KMS-11 (cell line): ENCODE data around the gene SCTR.

ENCODE experiments used
- H2AFZ ChIP-seq: fragments of 200-600 bp; sonication (generic); 2 replicates; pipeline ENCODE4 v1.6.1; 2016; ENCODE audit warnings: antibody characterized with exemption, mixed run types, low read depth
- H3K27ac ChIP-seq: fragments of 200-600 bp; sonication (generic); 2 replicates; pipeline ENCODE4 v1.6.1; 2016; ENCODE audit warnings: mild to moderate bottlenecking, mixed run types
- H3K27me3 ChIP-seq: fragments of 200-600 bp; sonication (generic); 2 replicates; pipeline ENCODE4 v1.6.1; 2017; ENCODE audit warnings: mild to moderate bottlenecking, low read depth, mixed run types, moderate library complexity; ENCODE audit not compliant: insufficient read depth
- H3K36me3 ChIP-seq: fragments of 200-600 bp; sonication (generic); 2 replicates; pipeline ENCODE4 v1.6.1; 2017; ENCODE audit warnings: mild to moderate bottlenecking, mixed run types; ENCODE audit not compliant: insufficient read depth
- H3K4me1 ChIP-seq: fragments of 200-600 bp; sonication (generic); 2 replicates; pipeline ENCODE4 v1.6.1; 2016; ENCODE audit warnings: mild to moderate bottlenecking, low read depth, mixed run types; ENCODE audit not compliant: poor library complexity, severe bottlenecking
- H3K4me2 ChIP-seq: fragments of 200-600 bp; sonication (generic); 2 replicates; pipeline ENCODE4 v1.7.0; 2016; ENCODE audit warnings: mild to moderate bottlenecking, mixed run types
- H3K4me3 ChIP-seq: fragments of 200-600 bp; sonication (generic); IDR thresholded peaks from 2 replicates; pipeline ENCODE4 v1.6.1; 2017; ENCODE audit warnings: low read depth, low read length, mixed read lengths; ENCODE audit not compliant: insufficient read depth
- H3K79me2 ChIP-seq: fragments of 200-600 bp; sonication (generic); 2 replicates; pipeline ENCODE4 v1.6.1; 2016; ENCODE audit warnings: low read depth, mixed run types; ENCODE audit not compliant: insufficient read depth
- H3K9ac ChIP-seq: fragments of 200-600 bp; sonication (generic); 2 replicates; pipeline ENCODE4 v1.6.1; 2016; ENCODE audit warnings: mild to moderate bottlenecking, mixed run types
- H4K20me1 ChIP-seq: fragments of 200-600 bp; sonication (generic); 2 replicates; pipeline ENCODE4 v1.6.1; 2016; ENCODE audit warnings: mild to moderate bottlenecking, mixed run types; ENCODE audit not compliant: insufficient read depth
- TF ChIP-seq, protein P1 (sequence below): fragments of 200-600 bp; sonication (generic); conservative IDR thresholded peaks from 2 replicates; pipeline ENCODE4 v1.6.1; 2017; ENCODE audit warnings: low read depth, mild to moderate bottlenecking, antibody characterized with exemption, low read length, moderate library complexity, mixed read lengths

The SCTR gene

GRCh38 chr2:119478978-119479295 is 45.3 kb downstream of the SCTR start:
- Histone ChIP-seq H3K4me3 (no peak overlapping the region), H2AFZ (no peak overlapping the region), H3K79me2 (no peaks in the 10 kb centered on the region), H4K20me1 (no peaks in the 10 kb centered on the region), H3K27ac (no peak overlapping the region), H3K36me3 (no peaks in the 10 kb centered on the region), H3K4me2 (no peak overlapping the region), H3K4me1 (no peaks in the 10 kb centered on the region), H3K9ac (no peak overlapping the region), H3K27me3 (no peaks in the 10 kb centered on the region)
- TF ChIP-seq, protein P1, sequence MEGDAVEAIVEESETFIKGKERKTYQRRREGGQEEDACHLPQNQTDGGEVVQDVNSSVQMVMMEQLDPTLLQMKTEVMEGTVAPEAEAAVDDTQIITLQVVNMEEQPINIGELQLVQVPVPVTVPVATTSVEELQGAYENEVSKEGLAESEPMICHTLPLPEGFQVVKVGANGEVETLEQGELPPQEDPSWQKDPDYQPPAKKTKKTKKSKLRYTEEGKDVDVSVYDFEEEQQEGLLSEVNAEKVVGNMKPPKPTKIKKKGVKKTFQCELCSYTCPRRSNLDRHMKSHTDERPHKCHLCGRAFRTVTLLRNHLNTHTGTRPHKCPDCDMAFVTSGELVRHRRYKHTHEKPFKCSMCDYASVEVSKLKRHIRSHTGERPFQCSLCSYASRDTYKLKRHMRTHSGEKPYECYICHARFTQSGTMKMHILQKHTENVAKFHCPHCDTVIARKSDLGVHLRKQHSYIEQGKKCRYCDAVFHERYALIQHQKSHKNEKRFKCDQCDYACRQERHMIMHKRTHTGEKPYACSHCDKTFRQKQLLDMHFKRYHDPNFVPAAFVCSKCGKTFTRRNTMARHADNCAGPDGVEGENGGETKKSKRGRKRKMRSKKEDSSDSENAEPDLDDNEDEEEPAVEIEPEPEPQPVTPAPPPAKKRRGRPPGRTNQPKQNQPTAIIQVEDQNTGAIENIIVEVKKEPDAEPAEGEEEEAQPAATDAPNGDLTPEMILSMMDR: no peak

- Histone ChIP-seq H4K20me1 (no peaks in the 10 kb centered on the region), H3K4me2 (no peak overlapping the region), H3K4me3 (no peak overlapping the region), H3K36me3 (no peaks in the 10 kb centered on the region), H3K27ac (no peak overlapping the region), H2AFZ (no peak overlapping the region), H3K4me1 (no peaks in the 10 kb centered on the region), H3K9ac (no peak overlapping the region), H3K27me3 (no peaks in the 10 kb centered on the region), H3K79me2 (no peaks in the 10 kb centered on the region)
- TF ChIP-seq, protein P1: no peak
Observed at GRCh38 chr2:119478188-119478977, 45.9 kb downstream of the SCTR start.

DNA sequence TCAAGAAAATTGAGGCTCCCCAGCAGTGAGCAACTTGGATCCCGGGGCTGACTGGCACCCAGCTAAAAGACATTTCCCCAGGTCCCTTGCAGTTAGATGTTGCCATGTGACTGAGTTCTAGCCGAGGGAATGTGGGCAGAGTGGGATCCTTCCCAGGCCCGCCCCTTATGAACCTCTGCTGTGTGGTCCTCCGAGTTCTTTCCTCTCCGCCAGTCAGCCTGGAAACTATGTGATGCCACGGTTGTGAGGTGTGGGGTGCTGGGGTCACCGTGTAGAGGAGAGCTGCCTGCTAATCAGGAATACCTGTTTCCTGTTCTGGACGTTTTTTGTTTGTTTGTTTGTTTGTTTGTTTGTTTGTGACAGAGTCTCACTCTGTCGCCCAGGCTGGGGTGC is 47.2 kb downstream of the SCTR start:
- no peaks in the 10 kb centered on the region for H3K79me2 ChIP-seq

DNA sequence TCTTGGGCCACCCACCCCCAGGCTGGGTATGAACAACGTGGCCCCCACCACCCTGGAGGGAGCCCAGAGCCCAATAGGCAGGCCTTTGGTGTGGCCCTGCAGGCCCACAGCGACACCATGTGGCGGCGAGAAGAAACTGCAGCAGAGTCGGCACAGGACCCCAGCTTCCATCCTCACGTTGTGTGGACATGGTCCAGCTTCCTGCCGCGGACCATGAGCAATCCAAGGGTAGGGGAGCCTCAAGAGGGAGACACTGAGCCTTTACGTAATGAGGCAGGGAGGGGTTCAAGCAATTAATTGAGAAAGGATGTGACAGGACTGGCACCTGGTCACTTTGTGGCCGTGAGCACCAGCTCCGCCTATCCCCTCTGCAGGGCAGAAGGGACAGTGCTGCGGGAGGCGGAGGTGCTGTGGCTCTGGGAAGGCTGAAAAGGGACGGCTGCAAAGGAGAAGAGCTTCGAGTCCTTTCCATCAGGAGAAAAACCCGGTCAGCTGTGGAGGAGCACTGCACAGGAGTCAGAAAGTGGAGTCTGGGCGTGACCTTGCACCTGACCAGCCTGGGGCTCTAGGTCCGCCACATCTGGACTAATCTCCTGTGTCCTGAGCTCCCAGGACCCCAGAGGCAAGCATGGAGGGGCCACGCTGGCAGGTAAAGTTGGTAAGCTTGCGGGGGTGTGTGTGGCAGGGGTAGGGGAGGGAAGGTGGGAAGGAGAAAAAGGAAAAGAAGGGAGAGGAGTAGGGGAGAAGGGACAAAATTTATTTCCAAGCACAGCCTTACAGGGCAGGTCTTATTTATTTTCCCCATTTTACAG is 47.8 kb downstream of the SCTR start:
- peak overlapping the region; percentile 52; the same call in 1 of the 2 replicates for H2AFZ ChIP-seq
- H3K4me2 ChIP-seq: no peak overlapping the region

More for the DNA sequence above, 47.2 kb downstream of the SCTR start:
- Histone ChIP-seq H3K4me2 (no peak overlapping the region), H4K20me1 (no peaks in the 10 kb centered on the region), H2AFZ (no peak overlapping the region), H3K9ac (no peak overlapping the region), H3K4me1 (no peaks in the 10 kb centered on the region), H3K27me3 (no peaks in the 10 kb centered on the region), H3K4me3 (no peak overlapping the region), H3K36me3 (no peaks in the 10 kb centered on the region), H3K27ac (no peak overlapping the region)
- TF ChIP-seq, protein P1: no peak

More for the DNA sequence above, 47.8 kb downstream of the SCTR start:
- no peak overlapping the region for H3K27ac ChIP-seq
- H3K27me3 ChIP-seq: no peaks in the 10 kb centered on the region
- no peak overlapping the region for H3K9ac ChIP-seq
- no peaks in the 10 kb centered on the region for H3K36me3 ChIP-seq
- no peaks in the 10 kb centered on the region for H3K79me2 ChIP-seq
- no peak overlapping the region for H3K4me3 ChIP-seq
- TF ChIP-seq, protein P1: peak; percentile 87
- no peaks in the 10 kb centered on the region for H3K4me1 ChIP-seq
- no peaks in the 10 kb centered on the region for H4K20me1 ChIP-seq
